Esophagus squamous epithelium (tissue), 5 donors: ENCODE data around the gene WNT9A. TPM values are rescaled to one million over a fixed set of nuclear protein-coding genes. Genes with fewer than 3 reads are reported as not detected.

Experiments
- DNase-seq: peaks from one replicate; lab custom pipeline; 2025; lab: John Stamatoyannopoulos, UW
- H3K27ac ChIP-seq, 4 donors: fragments of 200-600 bp; sonication (generic); one replicate each; pipeline ENCODE4 v1.5.1; 2016 to 2019; ENCODE audit warnings: mild to moderate bottlenecking in 1 of 4
- H3K27me3 ChIP-seq, 4 donors: fragments of 200-600 bp; sonication (generic); 1 replicate in 3 of 4; 2 replicates in 1 of 4; pipeline versions ENCODE4 v1.5.1 to v1.6.0; 2017 to 2021; ENCODE audit warnings: antibody characterized with exemption in 1 of 4
- H3K36me3 ChIP-seq, 3 donors: fragments of 200-600 bp; sonication (generic); one replicate each; pipeline ENCODE4 v1.5.1; 2016 to 2019
- H3K4me1 ChIP-seq, 3 donors: fragments of 200-600 bp; sonication (generic); one replicate each; pipeline ENCODE4 v1.5.1; 2017 to 2019
- H3K4me3 ChIP-seq, 4 donors: fragments of 200-600 bp; sonication (generic); 1 replicate in 3 of 4; 2 replicates in 1 of 4; pipeline ENCODE4 v1.5.1; 2016 to 2019; ENCODE audit warnings: mild to moderate bottlenecking in 2 of 4, moderate library complexity in 1 of 4
- H3K9me3 ChIP-seq, 3 donors: fragments of 200-600 bp; sonication (generic); one replicate each; pipeline ENCODE4 v1.5.1; 2016 to 2019
- CTCF ChIP-seq, 6 experiments: fragments of 450-650 bp in 4 of 6; fragments of 200-600 bp in 2 of 6; sonication (generic) in 2 of 6; IDR thresholded peaks; one replicate each; pipeline ENCODE4 v1.5.1; 2016 to 2019; ENCODE audit warnings: antibody characterized with exemption in 6 of 6, mild to moderate bottlenecking in 4 of 6, moderate library complexity in 4 of 6
- POLR2A ChIP-seq, 4 donors: fragments of 450-650 bp; IDR thresholded peaks; one replicate each; pipeline ENCODE4 v1.6.1; 2017; ENCODE audit warnings: antibody characterized with exemption in 4 of 4, mild to moderate bottlenecking in 4 of 4, moderate library complexity in 3 of 4
- WGBS, 2 donors: methylation state at CpG; one replicate each; pipeline ENCODE4 v1.1.5; 2018; 5-methylcytosine and 5-hydroxymethylcytosine counted together
- intact Hi-C: fragments of 100-400 bp; cut with DNase I; formaldehyde crosslinking; loops from one replicate; pipeline ENCODE4 v1.15.0; 2022
- total RNA-seq, 4 donors: library from RNA; depleted of rRNA; stranded (reverse); fragments of >200 nt; gene quantifications; one replicate each; pipeline ENCODE4 v1.1.0, GENCODE V29; 2016
- donor health status: DM: yes; HTN: yes; CAD: no.

WNT9A gene
- total RNA-seq, 4 donors from 2014 or later = 1.7 to 5.9 (median 2.8) TPM

GRCh38 chr1:227891223-227891954, 56.3 kb downstream of the WNT9A start:
- DNase-seq = no peak
- Histone ChIP-seq H3K27me3 (no peaks in the 10 kb centered on the region), H3K27ac (no peak overlapping the region), H3K36me3 (no peaks in the 10 kb centered on the region), H3K9me3 (no peaks in the 10 kb centered on the region), H3K4me1 (peaks cover 8 to 27% (median 11%) of the 10 kb centered on the region in 3 donors), H3K4me3 (no peak overlapping the region)
- TF ChIP-seq CTCF (IDR thresholded peaks at IDR 0.05) (no peak), POLR2A (IDR thresholded peaks at IDR 0.05) (no peak)
- WGBS, 2 donors = 79 to 86% methylated on average over 9 to 17 of the region's 19 CpGs
- intact Hi-C loops = no loop called here

- Histone ChIP-seq H3K27ac (no peak overlapping the region), H3K4me3 (no peak overlapping the region), H3K27me3 (no peaks in the 10 kb centered on the region), H3K36me3 (no peaks in the 10 kb centered on the region), H3K9me3 (no peaks in the 10 kb centered on the region), H3K4me1 (peaks cover 16 to 29% (median 19%) of the 10 kb centered on the region in 3 donors)
- TF ChIP-seq CTCF (IDR thresholded peaks at IDR 0.05) = no peak
- TF ChIP-seq POLR2A (IDR thresholded peaks at IDR 0.05) = no peak
- 87 to 100% methylated on average over 2 to 10 of the region's 13 CpGs for WGBS, 2 donors
- no peak for DNase-seq
- intact Hi-C loops = no loop called here
Measured at GRCh38 chr1:227890451-227891222, 57.1 kb downstream of the WNT9A start.

GRCh38 chr1:227889863-227890405, 57.8 kb downstream of the WNT9A start:
- Histone ChIP-seq H3K9me3 (no peaks in the 10 kb centered on the region), H3K27me3 (no peaks in the 10 kb centered on the region), H3K27ac (peak overlapping the region in 1 of 4 donors; percentile 2), H3K4me1 (peaks cover 23 to 35% (median 26%) of the 10 kb centered on the region in 3 donors), H3K4me3 (no peak overlapping the region), H3K36me3 (no peaks in the 10 kb centered on the region)
- intact Hi-C loops = loop anchor here (5.0 to 10.0 kb wide), 2 partner anchors 103 to 125 kb away; no protein-coding TSS in a partner anchor
- TF ChIP-seq POLR2A (IDR thresholded peaks at IDR 0.05) (no peak), CTCF (IDR thresholded peaks at IDR 0.05) (no peak)
- WGBS, 2 donors = 81% methylated on average over 3 of the region's 13 CpGs; no CpG with 5 or more reads in 1 of the 2 donors
- DNase-seq = no peak

- no peak for TF ChIP-seq POLR2A (IDR thresholded peaks at IDR 0.05)
- TF ChIP-seq CTCF (IDR thresholded peaks at IDR 0.05) = no peak
- intact Hi-C loops = loop anchor here (5.0 to 10.0 kb wide), 2 partner anchors 102 to 124 kb away; no protein-coding TSS in a partner anchor
- DNase-seq = no peak
- H3K27me3 ChIP-seq = no peaks in the 10 kb centered on the region
- H3K9me3 ChIP-seq = no peaks in the 10 kb centered on the region
- WGBS, 2 donors = 17 to 64% methylated on average over 1 to 5 of the region's 14 CpGs
- H3K4me3 ChIP-seq = no peak overlapping the region
- peaks cover 27 to 42% (median 30%) of the 10 kb centered on the region in 3 donors for H3K4me1 ChIP-seq
- H3K27ac ChIP-seq = peak overlapping the region in 1 of 4 donors; percentile 2
- H3K36me3 ChIP-seq = no peaks in the 10 kb centered on the region
Measured at GRCh38 chr1:227889047-227889862, 58.5 kb downstream of the WNT9A start.
